B cell (primary cell): ENCODE results near the gene SAMD4A.

Experiments
- EZH2 ChIP-seq: IDR thresholded peaks from 2 replicates; pipeline ENCODE4 v1.6.1; 2012; ENCODE audit warnings: borderline replicate concordance, low read depth, mild to moderate bottlenecking, moderate library complexity, low read length; ENCODE audit not compliant: insufficient read depth, poor library complexity, severe bottlenecking
- TF ChIP-seq, protein P1 (sequence below): fragments of 200-600 bp; IDR thresholded peaks from one replicate; pipeline ENCODE4 v1.8.0; 2022; ENCODE audit warnings: antibody characterized with exemption, mild to moderate bottlenecking

GRCh38 chr14:54767450-54767849, 200.5 kb downstream of the SAMD4A start:
- TF ChIP-seq, protein P1, sequence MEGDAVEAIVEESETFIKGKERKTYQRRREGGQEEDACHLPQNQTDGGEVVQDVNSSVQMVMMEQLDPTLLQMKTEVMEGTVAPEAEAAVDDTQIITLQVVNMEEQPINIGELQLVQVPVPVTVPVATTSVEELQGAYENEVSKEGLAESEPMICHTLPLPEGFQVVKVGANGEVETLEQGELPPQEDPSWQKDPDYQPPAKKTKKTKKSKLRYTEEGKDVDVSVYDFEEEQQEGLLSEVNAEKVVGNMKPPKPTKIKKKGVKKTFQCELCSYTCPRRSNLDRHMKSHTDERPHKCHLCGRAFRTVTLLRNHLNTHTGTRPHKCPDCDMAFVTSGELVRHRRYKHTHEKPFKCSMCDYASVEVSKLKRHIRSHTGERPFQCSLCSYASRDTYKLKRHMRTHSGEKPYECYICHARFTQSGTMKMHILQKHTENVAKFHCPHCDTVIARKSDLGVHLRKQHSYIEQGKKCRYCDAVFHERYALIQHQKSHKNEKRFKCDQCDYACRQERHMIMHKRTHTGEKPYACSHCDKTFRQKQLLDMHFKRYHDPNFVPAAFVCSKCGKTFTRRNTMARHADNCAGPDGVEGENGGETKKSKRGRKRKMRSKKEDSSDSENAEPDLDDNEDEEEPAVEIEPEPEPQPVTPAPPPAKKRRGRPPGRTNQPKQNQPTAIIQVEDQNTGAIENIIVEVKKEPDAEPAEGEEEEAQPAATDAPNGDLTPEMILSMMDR = no peak
- no peak for TF ChIP-seq EZH2
